Activated T-helper 1 cell treated with anti-CD3 and anti-CD28 coated beads, Interleukin-12 subunit alpha, Interleukin-12 subunit beta, Interleukin-2, Interleukin-4 antibody, amounts not matched to agents 30 ng/mL and 10 ng/mL and 1 ng/mL, durations not matched to agents 14 hours and 24 hours and 36 hours (primary cell): ENCODE results near the gene SAMD3. TPM values are rescaled to one million over a fixed set of nuclear protein-coding genes. Genes with fewer than 3 reads are reported as not detected.
"Not testable (repeated sequence)": the region's sequence is repeated elsewhere in the genome, so short reads cannot be mapped to it uniquely, and the experiment has no call there.

Source experiments
- DNase-seq: peaks from one replicate; pipeline ENCODE4 v3.0.0; 2021; ENCODE audit warnings: low spot score
- H3K27ac Mint-ChIP-seq: one replicate; pipeline ENCODE4 v1.8.0; 2021; ENCODE audit warnings: mild to moderate bottlenecking, mixed read lengths
- H3K27me3 Mint-ChIP-seq: one replicate; pipeline ENCODE4 v1.8.0; 2022; ENCODE audit warnings: mild to moderate bottlenecking, moderate library complexity, mixed read lengths; ENCODE audit not compliant: insufficient read depth
- H3K36me3 Mint-ChIP-seq: one replicate; pipeline ENCODE4 v1.8.0; 2021; ENCODE audit warnings: low read depth, mixed read lengths
- H3K4me1 Mint-ChIP-seq: one replicate; pipeline ENCODE4 v1.8.0; 2021; ENCODE audit warnings: low read depth, mixed read lengths
- H3K4me3 Mint-ChIP-seq: one replicate; pipeline ENCODE4 v1.8.0; 2021; ENCODE audit warnings: mild to moderate bottlenecking, moderate library complexity, mixed read lengths
- H3K9me3 Mint-ChIP-seq: one replicate; pipeline ENCODE4 v1.8.0; 2021; ENCODE audit warnings: mixed read lengths
- intact Hi-C: fragments of 100-400 bp; cut with micrococcal nuclease; formaldehyde crosslinking; loops from one replicate; pipeline ENCODE4 v1.15.1; 2024
- total RNA-seq: library from RNA; stranded (reverse); gene quantifications from 2 replicates; pipeline ENCODE4 v1.2.3, GENCODE V29; 2022

The SAMD3 gene
- total RNA-seq, 1 donor from 2014 or later: 4.6 TPM

GRCh38 chr6:130203370-130203769, 19.4 kb downstream of the SAMD3 start:
- Mint-ChIP-seq H3K36me3 (peaks cover 71% of the 10 kb centered on the region), H3K27me3 (no peaks in the 10 kb centered on the region), H3K27ac (peak overlapping the region; percentile 21), H3K4me3 (no peak overlapping the region), H3K4me1 (peaks cover 26% of the 10 kb centered on the region), H3K9me3 (no peaks in the 10 kb centered on the region)
- no peak for DNase-seq
- intact Hi-C loops: no loop called here

- Mint-ChIP-seq H3K9me3 (no peaks in the 10 kb centered on the region), H3K36me3 (peaks cover 70% of the 10 kb centered on the region), H3K27me3 (no peaks in the 10 kb centered on the region), H3K4me3 (peak overlapping the region; percentile 20), H3K4me1 (peaks cover 26% of the 10 kb centered on the region), H3K27ac (peak overlapping the region; percentile 27)
- no peak for DNase-seq
- intact Hi-C loops: no loop called here
Measured at GRCh38 chr6:130202782-130203181, 20.0 kb downstream of the SAMD3 start.

GRCh38 chr6:130200020-130200419, 22.7 kb downstream of the SAMD3 start:
- peaks cover 70% of the 10 kb centered on the region for H3K36me3 Mint-ChIP-seq
- H3K9me3 Mint-ChIP-seq: no peaks in the 10 kb centered on the region
- intact Hi-C loops: no loop called here
- peaks cover 40% of the 10 kb centered on the region for H3K4me1 Mint-ChIP-seq
- H3K27me3 Mint-ChIP-seq: no peaks in the 10 kb centered on the region
- H3K27ac Mint-ChIP-seq: no peak overlapping the region
- no peak for DNase-seq
- no peak overlapping the region for H3K4me3 Mint-ChIP-seq

GRCh38 chr6:130198483-130199035, 24.2 kb downstream of the SAMD3 start:
- no peak overlapping the region for H3K27ac Mint-ChIP-seq
- peaks cover 47% of the 10 kb centered on the region for H3K4me1 Mint-ChIP-seq
- H3K9me3 Mint-ChIP-seq: no peaks in the 10 kb centered on the region
- no peak for DNase-seq
- intact Hi-C loops: no loop called here
- no peak overlapping the region for H3K4me3 Mint-ChIP-seq
- no peaks in the 10 kb centered on the region for H3K27me3 Mint-ChIP-seq
- H3K36me3 Mint-ChIP-seq: peaks cover 71% of the 10 kb centered on the region

- H3K27me3 Mint-ChIP-seq, H3K4me3 Mint-ChIP-seq, intact Hi-C loops, DNase-seq, H3K9me3 Mint-ChIP-seq: not testable (repeated sequence)
- H3K36me3 Mint-ChIP-seq: peaks cover 73% of the 10 kb centered on the region
- H3K27ac Mint-ChIP-seq: peak overlapping the region; percentile 36
- peaks cover 47% of the 10 kb centered on the region for H3K4me1 Mint-ChIP-seq
Measured at GRCh38 chr6:130197816-130198482, 24.8 kb downstream of the SAMD3 start.

GRCh38 chr6:130194434-130194833, 28.3 kb downstream of the SAMD3 start:
- H3K27me3 Mint-ChIP-seq, H3K27ac Mint-ChIP-seq, DNase-seq, H3K4me3 Mint-ChIP-seq, intact Hi-C loops, H3K9me3 Mint-ChIP-seq: not testable (repeated sequence)
- Mint-ChIP-seq H3K4me1 (peaks cover 50% of the 10 kb centered on the region), H3K36me3 (peaks cover 68% of the 10 kb centered on the region)

- no peak overlapping the region for H3K27ac Mint-ChIP-seq
- no peak overlapping the region for H3K4me3 Mint-ChIP-seq
- H3K27me3 Mint-ChIP-seq: no peaks in the 10 kb centered on the region
- DNase-seq: no peak
- intact Hi-C loops: no loop called here
- peaks cover 71% of the 10 kb centered on the region for H3K4me1 Mint-ChIP-seq
- H3K36me3 Mint-ChIP-seq: peaks cover 68% of the 10 kb centered on the region
- peaks cover 6% of the 10 kb centered on the region for H3K9me3 Mint-ChIP-seq
Measured at GRCh38 chr6:130190701-130191690, 31.8 kb downstream of the SAMD3 start.

GRCh38 chr6:130189531-130190397, 33.0 kb downstream of the SAMD3 start:
- Mint-ChIP-seq H3K36me3 (peaks cover 61% of the 10 kb centered on the region), H3K27me3 (no peaks in the 10 kb centered on the region), H3K4me3 (no peak overlapping the region), H3K9me3 (peaks cover 6% of the 10 kb centered on the region), H3K27ac (no peak overlapping the region), H3K4me1 (peaks cover 65% of the 10 kb centered on the region)
- no peak for DNase-seq
- intact Hi-C loops: no loop called here

- H3K27me3 Mint-ChIP-seq: no peaks in the 10 kb centered on the region
- H3K4me3 Mint-ChIP-seq: no peak overlapping the region
- peaks cover 55% of the 10 kb centered on the region for H3K36me3 Mint-ChIP-seq
- no peak overlapping the region for H3K27ac Mint-ChIP-seq
- intact Hi-C loops: no loop called here
- H3K4me1 Mint-ChIP-seq: peaks cover 65% of the 10 kb centered on the region
- peaks cover 6% of the 10 kb centered on the region for H3K9me3 Mint-ChIP-seq
- DNase-seq: no peak
Measured at GRCh38 chr6:130188207-130188899, 34.4 kb downstream of the SAMD3 start.

GRCh38 chr6:130187335-130188206, 35.2 kb downstream of the SAMD3 start:
- H3K36me3 Mint-ChIP-seq: peaks cover 47% of the 10 kb centered on the region
- H3K27me3 Mint-ChIP-seq: no peaks in the 10 kb centered on the region
- DNase-seq: no peak
- no peak overlapping the region for H3K4me3 Mint-ChIP-seq
- H3K27ac Mint-ChIP-seq: no peak overlapping the region
- peaks cover 6% of the 10 kb centered on the region for H3K9me3 Mint-ChIP-seq
- intact Hi-C loops: no loop called here
- H3K4me1 Mint-ChIP-seq: peaks cover 64% of the 10 kb centered on the region

- Mint-ChIP-seq H3K27ac (no peak overlapping the region), H3K4me1 (peaks cover 61% of the 10 kb centered on the region), H3K27me3 (no peaks in the 10 kb centered on the region), H3K4me3 (no peak overlapping the region), H3K9me3 (peaks cover 1% of the 10 kb centered on the region), H3K36me3 (peaks cover 45% of the 10 kb centered on the region)
- DNase-seq: no peak
- intact Hi-C loops: no loop called here
Measured at GRCh38 chr6:130185658-130186057, 37.1 kb downstream of the SAMD3 start.
